ENCODE measurements around the gene EXOSC7.

DNA sequence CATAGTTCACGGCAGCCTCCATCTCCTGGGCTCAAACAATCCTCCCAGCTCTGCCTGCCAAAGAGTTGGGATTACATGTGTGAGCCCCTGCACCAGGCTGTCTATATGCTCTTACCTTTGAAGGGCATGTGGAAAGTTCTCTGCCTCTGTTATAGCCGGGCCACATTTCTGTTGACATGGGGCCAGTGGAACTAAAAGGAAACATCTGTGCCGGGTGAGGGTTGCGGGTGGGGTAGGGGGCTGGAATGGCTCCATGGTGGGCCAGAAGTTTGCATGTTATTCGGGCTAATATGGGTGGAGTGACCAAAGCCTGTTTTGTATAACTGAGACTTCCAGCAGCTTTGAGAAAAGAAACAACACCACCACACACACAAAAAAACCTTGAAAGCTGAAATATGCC is 41.8 kb downstream of the EXOSC7 start:
- TF ChIP-seq, protein P1, sequence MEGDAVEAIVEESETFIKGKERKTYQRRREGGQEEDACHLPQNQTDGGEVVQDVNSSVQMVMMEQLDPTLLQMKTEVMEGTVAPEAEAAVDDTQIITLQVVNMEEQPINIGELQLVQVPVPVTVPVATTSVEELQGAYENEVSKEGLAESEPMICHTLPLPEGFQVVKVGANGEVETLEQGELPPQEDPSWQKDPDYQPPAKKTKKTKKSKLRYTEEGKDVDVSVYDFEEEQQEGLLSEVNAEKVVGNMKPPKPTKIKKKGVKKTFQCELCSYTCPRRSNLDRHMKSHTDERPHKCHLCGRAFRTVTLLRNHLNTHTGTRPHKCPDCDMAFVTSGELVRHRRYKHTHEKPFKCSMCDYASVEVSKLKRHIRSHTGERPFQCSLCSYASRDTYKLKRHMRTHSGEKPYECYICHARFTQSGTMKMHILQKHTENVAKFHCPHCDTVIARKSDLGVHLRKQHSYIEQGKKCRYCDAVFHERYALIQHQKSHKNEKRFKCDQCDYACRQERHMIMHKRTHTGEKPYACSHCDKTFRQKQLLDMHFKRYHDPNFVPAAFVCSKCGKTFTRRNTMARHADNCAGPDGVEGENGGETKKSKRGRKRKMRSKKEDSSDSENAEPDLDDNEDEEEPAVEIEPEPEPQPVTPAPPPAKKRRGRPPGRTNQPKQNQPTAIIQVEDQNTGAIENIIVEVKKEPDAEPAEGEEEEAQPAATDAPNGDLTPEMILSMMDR (IDR thresholded peaks at IDR 0.05): no peak
- no peak for TF ChIP-seq POLR2A (IDR thresholded peaks at IDR 0.05)

All from thyroid gland (tissue), 4 donors.